Glutamatergic neuron (in vitro differentiated cells): ENCODE results near the gene CLEC16A. TPM values are rescaled to one million over a fixed set of nuclear protein-coding genes. Genes with fewer than 3 reads are reported as not detected.
"Not testable (repeated sequence)": the region's sequence is repeated elsewhere in the genome, so short reads cannot be mapped to it uniquely, and the experiment has no call there.

Experiments used
- DNase-seq: peaks from one replicate; pipeline ENCODE4 v3.0.0; 2022
- H3K27ac Mint-ChIP-seq: one replicate; pipeline ENCODE4 v1.8.0; 2020; ENCODE audit warnings: mild to moderate bottlenecking, mixed read lengths, inconsistent platforms; ENCODE audit not compliant: unreplicated experiment
- H3K27me3 Mint-ChIP-seq: one replicate; pipeline ENCODE4 v1.8.0; 2020; ENCODE audit warnings: mild to moderate bottlenecking, moderate library complexity, mixed read lengths, inconsistent platforms; ENCODE audit not compliant: unreplicated experiment
- H3K36me3 Mint-ChIP-seq: one replicate; pipeline ENCODE4 v1.8.0; 2020; ENCODE audit warnings: mild to moderate bottlenecking, mixed read lengths, inconsistent platforms; ENCODE audit not compliant: unreplicated experiment
- H3K4me1 Mint-ChIP-seq: one replicate; pipeline ENCODE4 v1.8.0; 2020; ENCODE audit warnings: mild to moderate bottlenecking, low read depth, mixed read lengths, inconsistent platforms; ENCODE audit not compliant: unreplicated experiment
- H3K4me3 Mint-ChIP-seq: one replicate; pipeline ENCODE4 v1.8.0; 2020; ENCODE audit warnings: mild to moderate bottlenecking, mixed read lengths, inconsistent platforms; ENCODE audit not compliant: unreplicated experiment
- H3K9me3 Mint-ChIP-seq: one replicate; pipeline ENCODE4 v1.8.0; 2020; ENCODE audit warnings: mild to moderate bottlenecking, moderate library complexity, mixed read lengths, inconsistent platforms; ENCODE audit not compliant: unreplicated experiment
- total RNA-seq: library from RNA; stranded (reverse); fragmentation: NEBNext Ultra II Directional; extraction: Animal tissue kit (Norgen Biotek cat#: 25700); gene quantifications from one replicate; pipeline ENCODE4 v1.2.1, GENCODE V29; 2021; ENCODE audit not compliant: unreplicated experiment
- TF ChIP-seq, protein P1 (sequence below): fragments of 200-600 bp; sonication (generic); IDR thresholded peaks from one replicate; pipeline ENCODE4 v1.5.0; 2021; ENCODE audit not compliant: partially characterized antibody, unreplicated experiment

CLEC16A gene
- total RNA-seq, 1 donor from 2014 or later = 43.0 TPM

DNA sequence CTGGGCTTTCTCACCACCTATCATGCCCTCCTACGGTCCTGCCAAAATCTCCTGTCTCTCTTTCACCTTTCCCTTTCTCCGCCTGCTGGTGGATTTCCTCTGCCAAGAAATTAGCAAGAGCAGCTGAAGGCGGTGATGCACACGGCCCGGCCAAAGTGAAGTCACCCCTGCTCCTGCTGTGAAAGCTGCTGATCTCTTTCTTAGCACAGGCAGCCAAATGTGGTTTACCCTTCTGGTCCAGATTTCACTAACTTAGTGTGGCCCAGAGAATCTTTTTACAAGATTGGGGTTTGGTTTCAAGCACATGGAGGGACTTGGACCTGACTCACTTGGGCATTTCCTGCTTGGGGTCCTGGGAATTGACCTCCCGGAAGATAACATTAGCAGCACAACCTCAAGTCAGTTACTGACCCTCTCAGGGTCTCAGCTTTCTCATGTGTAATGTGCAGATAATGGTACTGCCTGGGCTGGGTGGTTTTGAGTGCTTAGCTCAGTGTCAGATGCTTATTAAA lies 155.9 kb downstream of the CLEC16A start:
- H3K27ac Mint-ChIP-seq = no peak overlapping the region
- no peak overlapping the region for H3K4me3 Mint-ChIP-seq
- H3K9me3 Mint-ChIP-seq = peaks cover 3% of the 10 kb centered on the region
- TF ChIP-seq, protein P1, sequence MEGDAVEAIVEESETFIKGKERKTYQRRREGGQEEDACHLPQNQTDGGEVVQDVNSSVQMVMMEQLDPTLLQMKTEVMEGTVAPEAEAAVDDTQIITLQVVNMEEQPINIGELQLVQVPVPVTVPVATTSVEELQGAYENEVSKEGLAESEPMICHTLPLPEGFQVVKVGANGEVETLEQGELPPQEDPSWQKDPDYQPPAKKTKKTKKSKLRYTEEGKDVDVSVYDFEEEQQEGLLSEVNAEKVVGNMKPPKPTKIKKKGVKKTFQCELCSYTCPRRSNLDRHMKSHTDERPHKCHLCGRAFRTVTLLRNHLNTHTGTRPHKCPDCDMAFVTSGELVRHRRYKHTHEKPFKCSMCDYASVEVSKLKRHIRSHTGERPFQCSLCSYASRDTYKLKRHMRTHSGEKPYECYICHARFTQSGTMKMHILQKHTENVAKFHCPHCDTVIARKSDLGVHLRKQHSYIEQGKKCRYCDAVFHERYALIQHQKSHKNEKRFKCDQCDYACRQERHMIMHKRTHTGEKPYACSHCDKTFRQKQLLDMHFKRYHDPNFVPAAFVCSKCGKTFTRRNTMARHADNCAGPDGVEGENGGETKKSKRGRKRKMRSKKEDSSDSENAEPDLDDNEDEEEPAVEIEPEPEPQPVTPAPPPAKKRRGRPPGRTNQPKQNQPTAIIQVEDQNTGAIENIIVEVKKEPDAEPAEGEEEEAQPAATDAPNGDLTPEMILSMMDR = no peak
- peaks cover 2% of the 10 kb centered on the region for H3K27me3 Mint-ChIP-seq
- H3K4me1 Mint-ChIP-seq = peaks cover 27% of the 10 kb centered on the region
- DNase-seq = peak; percentile 32
- H3K36me3 Mint-ChIP-seq = no peaks in the 10 kb centered on the region

DNA sequence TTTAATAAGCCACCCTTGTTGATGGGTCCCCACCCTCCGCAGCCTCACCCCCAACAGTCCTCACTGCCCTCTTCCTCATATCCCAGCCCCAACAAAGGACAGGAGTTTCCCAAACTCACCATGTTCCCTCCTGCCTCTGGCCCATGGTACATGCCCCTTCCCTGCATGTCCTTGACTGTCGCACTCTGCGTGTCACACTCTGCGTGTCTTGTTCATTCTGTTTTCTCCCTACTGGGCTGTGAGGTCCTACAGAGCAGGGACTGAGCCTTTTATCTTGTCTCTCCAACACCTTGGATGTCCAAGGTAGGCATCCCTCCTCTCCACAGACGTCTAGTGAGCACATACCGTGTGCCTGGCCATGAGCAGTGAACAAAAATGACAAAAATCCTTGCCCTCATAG lies 156.9 kb downstream of the CLEC16A start:
- TF ChIP-seq, protein P1 = no peak
- Mint-ChIP-seq H3K4me1 (peaks cover 28% of the 10 kb centered on the region), H3K4me3 (no peak overlapping the region), H3K36me3 (no peaks in the 10 kb centered on the region), H3K9me3 (peaks cover 3% of the 10 kb centered on the region), H3K27ac (no peak overlapping the region), H3K27me3 (peaks cover 2% of the 10 kb centered on the region)
- no peak for DNase-seq

DNA sequence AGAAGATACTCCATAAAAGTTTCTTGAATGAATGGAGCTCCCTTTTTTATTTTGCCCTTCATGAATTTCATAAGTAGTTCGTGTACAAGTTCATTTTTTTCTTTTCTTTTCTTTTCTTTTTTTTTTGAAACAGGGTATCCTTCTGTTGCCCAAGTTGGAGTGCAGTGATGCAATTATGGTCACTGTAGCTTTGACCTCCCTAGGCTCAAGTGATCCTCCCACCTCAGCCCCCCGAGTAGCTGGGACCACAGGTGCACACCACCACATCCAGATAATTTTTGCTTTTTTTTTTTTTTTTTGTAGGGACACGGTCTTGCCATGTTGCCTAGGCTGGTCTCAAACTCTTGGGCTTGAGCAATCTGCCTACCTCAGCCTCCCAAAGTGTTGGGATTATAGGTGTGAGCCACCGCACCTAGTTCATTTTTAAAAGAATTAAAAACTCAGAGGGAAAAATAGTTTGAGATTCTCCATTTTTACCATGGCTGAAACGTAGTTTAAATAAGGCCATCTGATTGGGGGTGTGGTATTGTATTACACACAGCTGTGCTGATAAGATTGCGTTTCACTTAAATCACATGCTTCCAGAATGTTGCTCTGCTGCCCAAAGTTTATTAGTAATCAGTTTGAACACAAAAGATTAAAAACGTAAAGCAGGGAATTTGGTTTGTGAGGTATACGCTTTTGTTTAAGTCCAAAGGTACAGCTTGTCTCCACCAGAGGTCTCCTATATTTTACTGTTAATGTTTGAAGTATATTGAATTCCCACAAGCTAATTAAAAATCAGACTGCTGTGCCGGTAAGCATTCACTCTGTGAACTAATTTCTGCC lies 157.5 kb downstream of the CLEC16A start:
- H3K27ac Mint-ChIP-seq = no peak overlapping the region
- no peak for DNase-seq

DNA sequence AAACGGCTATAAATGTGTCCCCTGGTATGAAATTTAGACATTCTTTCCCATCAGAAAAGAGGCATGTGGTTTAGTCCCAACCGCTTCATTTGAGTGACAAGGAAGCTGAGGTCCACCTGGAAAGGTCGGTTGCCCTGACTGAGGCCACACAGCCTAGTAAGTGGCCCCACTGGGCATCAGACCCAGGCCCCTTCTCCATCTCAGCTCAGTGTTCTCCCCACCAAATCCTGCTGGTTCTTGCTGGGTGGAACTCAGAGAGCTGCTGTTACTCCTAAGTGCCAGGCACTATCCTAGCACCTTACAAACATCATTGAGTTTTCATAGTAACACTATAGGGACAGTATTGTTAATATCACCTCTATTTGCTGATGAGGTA lies 158.1 kb downstream of the CLEC16A start:
- Mint-ChIP-seq H3K27me3 (peaks cover 2% of the 10 kb centered on the region), H3K4me3 (no peak overlapping the region), H3K27ac (no peak overlapping the region), H3K9me3 (peaks cover 2% of the 10 kb centered on the region), H3K4me1 (peaks cover 28% of the 10 kb centered on the region), H3K36me3 (no peaks in the 10 kb centered on the region)
- TF ChIP-seq, protein P1 = no peak
- DNase-seq = no peak

More for the DNA sequence above, 157.5 kb downstream of the CLEC16A start:
- Mint-ChIP-seq H3K9me3 (peaks cover 3% of the 10 kb centered on the region), H3K36me3 (no peaks in the 10 kb centered on the region), H3K27me3 (peaks cover 2% of the 10 kb centered on the region), H3K4me3 (no peak overlapping the region), H3K4me1 (peaks cover 28% of the 10 kb centered on the region)
- TF ChIP-seq, protein P1 = no peak

DNA sequence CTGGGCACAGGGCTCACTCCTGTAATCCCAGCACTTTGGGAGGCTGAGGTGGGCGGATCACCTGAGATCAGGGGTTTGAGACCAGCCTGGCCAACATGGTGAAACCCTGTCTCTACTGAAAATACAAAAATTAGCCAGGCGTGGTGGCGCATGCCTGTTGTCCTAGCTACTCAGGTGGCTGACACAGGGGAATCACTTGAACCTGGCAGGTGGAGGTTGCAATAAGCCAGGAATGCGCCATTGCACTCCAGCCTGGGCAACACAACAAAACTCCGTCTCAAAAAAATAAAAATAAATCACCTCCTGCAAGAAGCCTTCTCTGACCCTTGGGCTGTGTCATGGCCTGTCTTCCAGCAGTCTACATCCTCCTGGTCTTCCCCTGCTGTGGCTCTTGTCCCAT lies 158.9 kb downstream of the CLEC16A start:
- not testable (repeated sequence) for H3K27ac Mint-ChIP-seq, H3K36me3 Mint-ChIP-seq, H3K27me3 Mint-ChIP-seq, H3K9me3 Mint-ChIP-seq, H3K4me3 Mint-ChIP-seq, DNase-seq
- peaks cover 28% of the 10 kb centered on the region for H3K4me1 Mint-ChIP-seq
